HG03354 (cell line): ENCODE measurements around the gene HDGF.

ENCODE experiments used
- ATAC-seq: cut with Tn5 transposase; IDR thresholded peaks from one replicate; pipeline ENCODE4 v1.9.1; 2021; ENCODE audit warnings: mild to moderate bottlenecking; ENCODE audit not compliant: unreplicated experiment, poor library complexity, severe bottlenecking

The HDGF gene

DNA sequence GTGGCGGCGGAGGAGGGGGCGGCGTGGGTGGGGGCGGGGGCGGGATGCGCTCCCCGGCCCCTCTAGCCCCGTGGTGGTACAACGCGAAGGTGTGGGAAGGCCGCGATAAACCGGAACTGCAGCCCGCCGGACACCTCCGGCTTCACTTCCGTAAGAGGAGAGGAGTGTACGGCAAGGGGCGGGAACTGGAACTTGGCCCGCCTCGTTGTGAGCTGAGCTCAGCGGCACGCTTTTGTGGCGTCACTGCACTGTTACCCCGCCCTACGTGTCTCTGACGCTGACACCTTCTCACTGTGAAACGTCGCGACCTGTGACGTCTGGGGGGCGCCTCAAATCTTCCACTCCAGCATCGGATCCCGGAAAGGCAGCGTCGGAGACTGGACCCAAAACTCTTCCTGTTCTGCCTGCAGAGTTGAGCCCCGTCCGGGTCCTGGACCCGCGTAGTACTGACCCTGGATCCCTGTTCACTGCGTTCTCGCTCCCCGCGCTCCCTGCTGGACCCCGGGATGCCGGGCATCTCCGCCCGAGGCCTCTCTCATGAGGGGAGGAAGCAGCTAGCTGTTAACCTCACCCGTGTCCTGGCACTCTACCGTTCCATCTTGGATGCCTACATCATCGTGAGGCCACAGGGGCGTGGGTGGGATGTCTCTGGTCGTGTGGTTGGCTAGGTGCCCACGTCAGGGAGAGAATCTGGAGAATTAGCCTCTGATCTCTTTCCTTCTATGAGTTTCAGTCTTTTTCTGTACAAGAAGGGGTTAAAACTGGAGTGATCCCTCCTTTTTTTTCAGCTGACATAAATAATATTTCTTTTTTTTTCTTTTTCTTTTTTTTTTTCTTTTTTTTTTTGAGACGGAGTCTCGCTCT, 22.6 kb downstream of the HDGF start, which contains the start of gene ISG20L2:
Gene ISG20L2 (minus strand): TSS at position 168 of the 864 bp plus-strand sequence. CDS start 1,114 bp downstream, outside the sequence.
- ATAC-seq = peak; percentile 90

- ATAC-seq = peak; percentile 70
Observed at GRCh38 chr1:156727926-156728598, 23.4 kb downstream of the HDGF start, which contains the start of gene METTL25B. Gene METTL25B (plus strand): TSS chr1:156728469. CDS start chr1:156729105, 636 bp downstream.

DNA sequence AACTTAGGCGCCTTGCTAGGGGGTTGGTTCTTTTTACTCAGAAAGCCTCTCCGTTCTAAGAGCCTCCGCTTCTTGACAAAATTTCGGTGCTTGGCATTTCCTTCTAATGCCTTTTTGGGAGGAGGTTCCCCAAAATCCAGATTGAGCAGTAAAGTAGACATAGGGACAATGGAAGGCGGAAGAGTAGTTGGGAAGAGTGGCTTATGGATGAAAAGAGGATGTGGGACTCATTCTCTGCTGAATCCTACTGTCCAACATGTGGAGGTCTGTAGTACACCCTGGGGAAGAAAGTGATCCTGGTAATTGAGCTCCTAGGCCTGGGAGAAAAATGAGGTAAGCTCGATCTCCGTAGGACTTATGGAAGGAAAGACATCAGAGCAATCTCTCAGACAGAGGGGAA, 24.0 kb downstream of the HDGF start:
- ATAC-seq = no peak

GRCh38 chr1:156726549-156727226, 24.8 kb downstream of the HDGF start:
- ATAC-seq = no peak

DNA sequence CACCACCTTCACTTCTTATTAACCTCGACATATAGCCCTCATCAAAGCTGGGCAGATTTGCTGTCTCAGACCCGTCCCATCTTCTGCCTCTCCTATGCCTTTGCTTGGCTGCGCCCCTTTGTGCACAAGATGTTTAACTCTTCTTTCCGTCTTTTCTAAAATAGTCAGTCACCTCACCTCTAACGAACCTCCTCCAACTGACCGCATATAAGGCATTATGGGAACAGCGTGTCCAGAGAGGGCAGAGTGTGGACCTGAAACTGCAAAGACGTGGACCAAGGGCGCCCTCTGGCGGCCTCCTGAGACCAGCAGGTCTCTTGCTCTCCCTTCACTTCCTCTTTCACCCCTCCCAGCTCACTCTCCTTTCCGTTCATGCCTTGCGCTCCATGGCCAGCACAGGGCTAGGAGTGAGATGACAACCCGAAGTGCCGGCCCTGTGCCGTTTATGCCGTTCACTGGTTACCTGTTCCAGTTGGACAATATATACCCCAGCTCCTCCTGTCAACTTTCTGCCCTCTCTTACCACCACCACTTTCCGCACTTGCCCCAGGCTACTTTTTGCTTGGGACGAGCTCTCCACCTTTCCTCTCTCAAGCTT, 25.7 kb downstream of the HDGF start:
- ATAC-seq = peak; percentile 35

DNA sequence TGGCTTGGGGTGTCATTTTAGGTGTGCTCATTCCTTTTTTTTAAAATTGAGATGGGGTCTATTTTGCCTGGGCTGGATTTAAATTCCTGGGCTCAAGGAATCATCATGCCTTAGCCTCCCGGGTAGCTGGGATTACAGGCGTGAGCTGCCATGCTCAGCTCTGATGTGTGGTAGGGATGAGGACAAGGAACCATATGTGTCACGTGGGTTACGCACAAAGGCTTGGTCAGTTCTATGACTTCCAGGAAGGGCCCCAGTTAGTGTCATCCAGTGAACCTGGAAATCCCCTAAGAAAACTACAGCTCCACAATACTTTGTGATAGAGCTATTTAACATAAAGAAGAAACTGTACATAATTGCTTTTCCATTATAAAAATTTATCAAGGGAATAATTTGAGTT, 29.9 kb downstream of the HDGF start:
- ATAC-seq = no peak

GRCh38 chr1:156721131-156721530, 30.3 kb downstream of the HDGF start:
- ATAC-seq = no peak

- ATAC-seq = no peak
Observed at GRCh38 chr1:156717351-156717750, 34.1 kb downstream of the HDGF start.

- ATAC-seq = no peak
Observed at GRCh38 chr1:156714830-156715229, 36.6 kb downstream of the HDGF start.

DNA sequence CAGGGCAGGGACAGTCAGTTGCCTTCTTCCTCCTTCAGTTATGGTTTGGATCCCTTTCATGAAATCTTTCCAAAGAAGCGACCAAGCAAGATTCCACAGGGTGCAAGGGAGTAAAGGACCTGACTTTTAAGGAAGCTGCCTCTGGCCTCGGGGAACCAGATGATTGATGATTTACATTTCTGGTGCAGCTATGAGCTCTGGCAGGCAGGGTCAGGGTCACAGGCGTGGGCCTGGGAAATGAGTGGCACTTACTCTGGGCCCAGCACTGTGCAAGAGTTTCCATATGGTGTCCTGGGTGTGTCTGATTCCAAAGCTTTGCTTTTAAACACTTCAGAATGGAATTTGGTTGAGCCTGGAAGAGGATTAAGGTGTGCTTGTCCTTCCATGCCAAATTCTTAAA, 38.8 kb downstream of the HDGF start:
- ATAC-seq = no peak

GRCh38 chr1:156711011-156711817, 40.3 kb downstream of the HDGF start:
- no peak for ATAC-seq

GRCh38 chr1:156709757-156710489, 41.6 kb downstream of the HDGF start:
- ATAC-seq = no peak

DNA sequence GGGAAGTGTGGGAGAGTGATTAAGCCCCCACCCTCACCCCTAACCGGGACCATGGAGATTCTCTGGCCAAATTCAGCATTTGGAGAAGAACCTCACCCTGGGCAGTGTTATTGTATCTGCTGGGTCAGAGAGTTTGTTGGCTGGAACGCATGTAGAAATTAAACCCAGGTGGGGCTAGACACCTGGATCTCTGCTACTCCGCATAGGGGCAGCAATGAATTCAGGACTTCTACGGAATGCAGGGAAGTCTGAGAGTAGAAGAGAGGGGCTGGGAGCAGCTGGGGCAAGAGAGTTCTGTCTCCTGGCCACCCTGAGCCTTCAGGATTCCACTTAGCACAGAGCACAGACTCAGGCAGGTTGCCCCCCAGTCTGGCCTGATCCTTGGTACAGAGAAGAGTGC, 42.4 kb downstream of the HDGF start:
- ATAC-seq = no peak

GRCh38 chr1:156708218-156708661, 43.2 kb downstream of the HDGF start:
- ATAC-seq = no peak

DNA sequence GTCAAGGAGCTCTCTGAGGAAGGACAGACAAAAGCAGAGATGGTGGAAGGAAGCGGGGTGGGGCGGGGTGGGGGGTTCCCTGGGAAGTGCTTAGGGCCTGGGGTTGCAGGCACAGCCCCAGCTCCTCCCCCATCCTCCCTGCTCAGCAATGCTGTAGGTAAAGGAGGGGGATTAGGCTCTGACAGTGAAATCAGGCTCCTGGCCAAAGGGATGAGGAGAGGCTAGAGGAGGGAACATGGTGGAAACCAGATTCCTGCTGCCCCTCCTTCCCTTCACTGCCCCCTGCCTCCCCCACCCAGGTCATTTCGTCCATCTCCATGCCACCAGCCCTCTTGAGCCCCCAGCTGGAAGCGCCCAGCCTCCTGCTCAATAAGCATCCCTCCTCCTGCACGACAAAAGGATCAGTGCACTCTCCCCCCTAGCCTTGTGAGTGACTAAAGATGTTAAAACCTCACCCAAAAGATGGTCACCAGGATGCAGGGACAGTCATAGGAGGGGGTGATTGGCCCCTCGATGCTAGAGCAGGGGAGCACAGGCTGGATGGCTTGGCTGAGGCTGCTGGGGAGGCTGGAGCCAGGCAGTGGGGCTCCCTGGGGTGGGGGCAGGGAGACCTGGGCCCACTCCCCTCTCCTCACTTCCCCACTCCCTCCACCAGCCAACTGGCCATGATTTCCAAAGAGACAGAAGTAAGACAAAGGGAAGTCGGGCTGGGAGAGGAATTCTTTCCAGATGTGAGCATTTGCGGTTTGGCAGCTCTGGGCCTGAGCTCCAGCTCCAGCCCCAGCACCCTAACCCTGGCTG, 43.9 kb downstream of the HDGF start:
- ATAC-seq = no peak

GRCh38 chr1:156706657-156707416, 44.6 kb downstream of the HDGF start:
- no peak for ATAC-seq
